ENCODE results near the gene TNFRSF1B.

DNA sequence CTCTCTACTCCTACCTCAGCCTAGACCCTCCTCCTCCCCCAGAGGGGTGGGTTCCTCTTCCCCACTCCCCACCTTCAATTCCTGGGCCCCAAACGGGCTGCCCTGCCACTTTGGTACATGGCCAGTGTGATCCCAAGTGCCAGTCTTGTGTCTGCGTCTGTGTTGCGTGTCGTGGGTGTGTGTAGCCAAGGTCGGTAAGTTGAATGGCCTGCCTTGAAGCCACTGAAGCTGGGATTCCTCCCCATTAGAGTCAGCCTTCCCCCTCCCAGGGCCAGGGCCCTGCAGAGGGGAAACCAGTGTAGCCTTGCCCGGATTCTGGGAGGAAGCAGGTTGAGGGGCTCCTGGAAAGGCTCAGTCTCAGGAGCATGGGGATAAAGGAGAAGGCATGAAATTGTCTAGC, 41.5 kb downstream of the TNFRSF1B start:
- TF ChIP-seq, protein P1, sequence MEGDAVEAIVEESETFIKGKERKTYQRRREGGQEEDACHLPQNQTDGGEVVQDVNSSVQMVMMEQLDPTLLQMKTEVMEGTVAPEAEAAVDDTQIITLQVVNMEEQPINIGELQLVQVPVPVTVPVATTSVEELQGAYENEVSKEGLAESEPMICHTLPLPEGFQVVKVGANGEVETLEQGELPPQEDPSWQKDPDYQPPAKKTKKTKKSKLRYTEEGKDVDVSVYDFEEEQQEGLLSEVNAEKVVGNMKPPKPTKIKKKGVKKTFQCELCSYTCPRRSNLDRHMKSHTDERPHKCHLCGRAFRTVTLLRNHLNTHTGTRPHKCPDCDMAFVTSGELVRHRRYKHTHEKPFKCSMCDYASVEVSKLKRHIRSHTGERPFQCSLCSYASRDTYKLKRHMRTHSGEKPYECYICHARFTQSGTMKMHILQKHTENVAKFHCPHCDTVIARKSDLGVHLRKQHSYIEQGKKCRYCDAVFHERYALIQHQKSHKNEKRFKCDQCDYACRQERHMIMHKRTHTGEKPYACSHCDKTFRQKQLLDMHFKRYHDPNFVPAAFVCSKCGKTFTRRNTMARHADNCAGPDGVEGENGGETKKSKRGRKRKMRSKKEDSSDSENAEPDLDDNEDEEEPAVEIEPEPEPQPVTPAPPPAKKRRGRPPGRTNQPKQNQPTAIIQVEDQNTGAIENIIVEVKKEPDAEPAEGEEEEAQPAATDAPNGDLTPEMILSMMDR (conservative IDR thresholded peaks at IDR 0.05; ENCODE audit: low read depth, low read length): no peak
- TF ChIP-seq EZH2 (IDR thresholded peaks at IDR 0.05; ENCODE audit: borderline replicate concordance, low read depth, low read length, poor library complexity, severe bottlenecking): no peak
